HEK293 (cell line): ENCODE data around the gene CHST8.

ENCODE experiments used
- CTCF ChIA-PET: fragments of 350-600 bp; formaldehyde crosslinking; extraction: SDS; loops from one replicate; lab custom pipeline; 2021; ENCODE audit warnings: antibody characterized with exemption; lab: Yijun Ruan, JAX
- POLR2A ChIA-PET: fragments of 300-600 bp; formaldehyde crosslinking; extraction: SDS; loops from one replicate; lab custom pipeline; 2020; ENCODE audit warnings: antibody characterized with exemption, inconsistent platforms; lab: Yijun Ruan, JAX
- H3K27ac ChIP-seq: fragments of 200-500 bp; sonication (Bioruptor generic); 2 replicates; pipeline ENCODE4 v1.5.1; 2014; ENCODE audit warnings: low read depth, low read length, control low read depth, inconsistent platforms; ENCODE audit errors: extremely low read depth
- H3K36me3 ChIP-seq, 2 experiments: fragments of 200-500 bp in 1 of 2; sonication (Bioruptor generic) in 1 of 2; 1 replicate in 1 of 2; 2 replicates in 1 of 2; pipeline ENCODE4 v1.5.1; 2014 to 2017; ENCODE audit warnings: inconsistent platforms in 2 of 2, low read length in 2 of 2; ENCODE audit not compliant: control insufficient read depth in 2 of 2, insufficient read depth in 1 of 2
- H3K4me1 ChIP-seq: fragments of 200-500 bp; sonication (Bioruptor generic); 2 replicates; pipeline ENCODE4 v1.5.1; 2014; ENCODE audit warnings: mild to moderate bottlenecking, low read length, inconsistent platforms; ENCODE audit not compliant: control insufficient read depth, insufficient read depth
- H3K4me3 ChIP-seq: 2 replicates; pipeline ENCODE4 v1.5.1; 2011; ENCODE audit warnings: low read depth, mild to moderate bottlenecking, control low read depth, low read length, moderate library complexity
- H3K9me3 ChIP-seq: fragments of 200-500 bp; sonication (Bioruptor generic); 2 replicates; pipeline ENCODE4 v1.5.1; 2014; ENCODE audit warnings: low read depth, low read length, inconsistent platforms; ENCODE audit not compliant: control insufficient read depth, insufficient read depth
- EGR2 ChIP-seq: fragments of 450-650 bp; formaldehyde crosslinking; IDR thresholded peaks from 2 replicates; pipeline ENCODE4 v1.5.1; 2016; ENCODE audit warnings: low read depth, missing biosample characterization, missing genetic modification characterization
- IKZF3 ChIP-seq: fragments of 450-650 bp; IDR thresholded peaks from 2 replicates; pipeline ENCODE4 v1.5.0; 2018; ENCODE audit warnings: missing biosample characterization, mild to moderate bottlenecking, missing genetic modification characterization, moderate library complexity
- PRDM2 ChIP-seq: fragments of 450-650 bp; formaldehyde crosslinking; IDR thresholded peaks from 2 replicates; pipeline ENCODE4 v1.5.1; 2016; ENCODE audit warnings: missing biosample characterization, missing genetic modification characterization, borderline replicate concordance
- SCRT2 ChIP-seq: fragments of 450-650 bp; formaldehyde crosslinking; IDR thresholded peaks from 2 replicates; pipeline ENCODE4 v1.5.1; 2016; ENCODE audit warnings: missing biosample characterization, missing genetic modification characterization
- SP2 ChIP-seq: fragments of 450-650 bp; formaldehyde crosslinking; IDR thresholded peaks from 2 replicates; pipeline ENCODE4 v1.5.1; 2016; ENCODE audit warnings: missing biosample characterization, missing genetic modification characterization
- WT1 ChIP-seq: fragments of 450-650 bp; formaldehyde crosslinking; IDR thresholded peaks from 2 replicates; pipeline ENCODE4 v1.5.1; 2016; ENCODE audit warnings: missing biosample characterization, missing genetic modification characterization
- ZBTB11 ChIP-seq: fragments of 450-650 bp; formaldehyde crosslinking; conservative IDR thresholded peaks from 2 replicates; pipeline ENCODE4 v1.5.1; 2016; ENCODE audit warnings: low read depth, missing biosample characterization, missing genetic modification characterization
- ZBTB8A ChIP-seq: fragments of 450-650 bp; formaldehyde crosslinking; IDR thresholded peaks from 2 replicates; pipeline ENCODE4 v1.5.1; 2016; ENCODE audit warnings: missing biosample characterization, missing genetic modification characterization
- ZNF121 ChIP-seq: fragments of 450-650 bp; formaldehyde crosslinking; IDR thresholded peaks from 2 replicates; pipeline ENCODE4 v1.5.1; 2016; ENCODE audit warnings: missing biosample characterization, missing genetic modification characterization
- ZNF174 ChIP-seq: fragments of 450-650 bp; formaldehyde crosslinking; IDR thresholded peaks from 2 replicates; pipeline ENCODE4 v1.5.0; 2017; ENCODE audit warnings: missing biosample characterization, mild to moderate bottlenecking, missing genetic modification characterization
- ZNF184 ChIP-seq: fragments of 450-650 bp; IDR thresholded peaks from 2 replicates; pipeline ENCODE4 v1.5.1; 2018; ENCODE audit warnings: missing biosample characterization, mild to moderate bottlenecking, missing genetic modification characterization
- ZNF221 ChIP-seq: fragments of 450-650 bp; formaldehyde crosslinking; IDR thresholded peaks from 2 replicates; pipeline ENCODE4 v1.5.1; 2017; ENCODE audit warnings: missing biosample characterization, missing genetic modification characterization, borderline replicate concordance
- ZNF350 ChIP-seq: fragments of 450-650 bp; formaldehyde crosslinking; IDR thresholded peaks from 2 replicates; pipeline ENCODE4 v1.5.0; 2017; ENCODE audit warnings: missing biosample characterization, mild to moderate bottlenecking, missing genetic modification characterization
- ZNF404 ChIP-seq: fragments of 450-650 bp; formaldehyde crosslinking; IDR thresholded peaks from 2 replicates; pipeline ENCODE4 v1.5.1; 2017; ENCODE audit warnings: missing biosample characterization, missing genetic modification characterization
- ZNF423 ChIP-seq: fragments of 450-650 bp; formaldehyde crosslinking; IDR thresholded peaks from 2 replicates; pipeline ENCODE4 v1.5.1; 2016; ENCODE audit warnings: missing biosample characterization, missing genetic modification characterization
- ZNF48 ChIP-seq: fragments of 450-650 bp; formaldehyde crosslinking; IDR thresholded peaks from 2 replicates; pipeline ENCODE4 v1.5.1; 2016; ENCODE audit warnings: missing biosample characterization, missing genetic modification characterization
- ZNF596 ChIP-seq: fragments of 450-650 bp; IDR thresholded peaks from 2 replicates; pipeline ENCODE4 v1.5.0; 2018; ENCODE audit warnings: missing biosample characterization, mild to moderate bottlenecking, missing genetic modification characterization, moderate library complexity
- ZNF660 ChIP-seq: fragments of 450-650 bp; IDR thresholded peaks from 2 replicates; pipeline ENCODE4 v1.5.1; 2018; ENCODE audit warnings: missing biosample characterization, mild to moderate bottlenecking, missing genetic modification characterization
- ZNF677 ChIP-seq: fragments of 450-650 bp; IDR thresholded peaks from 2 replicates; pipeline ENCODE4 v1.5.0; 2018; ENCODE audit warnings: missing biosample characterization, mild to moderate bottlenecking, missing genetic modification characterization, moderate library complexity
- ZNF785 ChIP-seq: fragments of 450-650 bp; formaldehyde crosslinking; IDR thresholded peaks from 2 replicates; pipeline ENCODE4 v1.5.1; 2016; ENCODE audit warnings: missing biosample characterization, missing genetic modification characterization
- TF ChIP-seq, protein P1 (sequence below): fragments of 450-650 bp; formaldehyde crosslinking; IDR thresholded peaks from 2 replicates; pipeline ENCODE4; 2016; ENCODE audit warnings: missing biosample characterization, missing genetic modification characterization
- TF ChIP-seq, protein P2 (sequence below): fragments of 450-650 bp; formaldehyde crosslinking; optimal IDR thresholded peaks from 2 replicates; pipeline ENCODE3; 2016; ENCODE audit warnings: missing biosample characterization, mild to moderate bottlenecking, missing genetic modification characterization

CHST8 gene

GRCh38 chr19:33621065-33621785 is 528 bp upstream of the CHST8 start:
- peak; percentile 53; the same call in 1 of the 2 replicates for TF ChIP-seq SCRT2
- 0 out of 2 replicates have a peak, but pooled peaks have one; percentile 4 for TF ChIP-seq ZNF404 (tag by site-specific recombination)
- TF ChIP-seq ZNF677, result peak; percentile 44; the same call in 1 of the 2 replicates
- peak; percentile 24; the same call in 1 of the 2 replicates for TF ChIP-seq ZNF596 (tag by site-specific recombination)
- TF ChIP-seq ZNF221 (tag by site-specific recombination), result no peak
- no peak for TF ChIP-seq EGR2 (tag by site-specific recombination)
- TF ChIP-seq ZNF350 (tag by site-specific recombination), result no peak
- Histone ChIP-seq H3K4me3 (peak overlapping the region; percentile 16; the same call in 1 of the 2 replicates), H3K36me3 (no peaks in the 10 kb centered on the region), H3K9me3 (no peaks in the 10 kb centered on the region), H3K27ac (peak overlapping the region; percentile 25; the same call in 1 of the 2 replicates), H3K4me1 (peaks cover 9% of the 10 kb centered on the region)
- ChIA-PET POLR2A (interaction anchor here (1.3 to 1.8 kb wide), 2 partner anchors 58 to 191 kb away, joined by 3 to 6 read pairs; no protein-coding TSS in a partner anchor), CTCF (interaction anchor here (0.5 to 1.4 kb wide), 5 partner anchors 12 to 475 kb away, joined by 3 to 5 read pairs (median 4); no protein-coding TSS in a partner anchor)

- POLR2A ChIA-PET, result interaction anchor here (0.6 to 2.6 kb wide), 8 partner anchors 9 to 192 kb away, joined by 3 to 9 read pairs (median 4); partner anchors contain the start of gene PEPD
- CTCF ChIA-PET, result interaction anchor here (0.5 kb wide), 1 partner anchor 876 kb away, joined by 3 read pairs; no protein-coding TSS in a partner anchor
- peak overlapping the region; percentile 43 for H3K4me3 ChIP-seq
- TF ChIP-seq ZNF423 (tag by site-specific recombination), result peak; percentile 62
- TF ChIP-seq, protein P1, sequence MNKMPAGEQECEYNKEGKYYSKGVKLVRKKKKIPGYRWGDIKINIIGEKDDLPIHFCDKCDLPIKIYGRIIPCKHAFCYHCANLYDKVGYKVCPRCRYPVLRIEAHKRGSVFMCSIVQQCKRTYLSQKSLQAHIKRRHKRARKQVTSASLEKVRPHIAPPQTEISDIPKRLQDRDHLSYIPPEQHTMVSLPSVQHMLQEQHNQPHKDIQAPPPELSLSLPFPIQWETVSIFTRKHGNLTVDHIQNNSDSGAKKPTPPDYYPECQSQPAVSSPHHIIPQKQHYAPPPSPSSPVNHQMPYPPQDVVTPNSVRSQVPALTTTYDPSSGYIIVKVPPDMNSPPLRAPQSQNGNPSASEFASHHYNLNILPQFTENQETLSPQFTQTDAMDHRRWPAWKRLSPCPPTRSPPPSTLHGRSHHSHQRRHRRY (tag by site-specific recombination), result no peak
- TF ChIP-seq ZNF174, result 0 out of 2 replicates have a peak, but pooled peaks have one; percentile 45
- no peak for TF ChIP-seq ZNF48 (tag by site-specific recombination)
- peak; percentile 64; the same call in 1 of the 2 replicates for TF ChIP-seq ZNF660 (tag by site-specific recombination)
- TF ChIP-seq ZNF184 (tag by site-specific recombination), result no peak
- no peak for TF ChIP-seq ZNF121 (tag by site-specific recombination)
- peak; percentile 25; the same call in 1 of the 2 replicates for TF ChIP-seq IKZF3 (tag by site-specific recombination)
- TF ChIP-seq SP2 (tag by site-specific recombination), result peak; percentile 59
- TF ChIP-seq WT1 (tag by site-specific recombination), result no peak; the same call in 1 of the 2 replicates
- TF ChIP-seq ZBTB8A, result peak; percentile 45; the same call in 1 of the 2 replicates
- TF ChIP-seq, protein P2, sequence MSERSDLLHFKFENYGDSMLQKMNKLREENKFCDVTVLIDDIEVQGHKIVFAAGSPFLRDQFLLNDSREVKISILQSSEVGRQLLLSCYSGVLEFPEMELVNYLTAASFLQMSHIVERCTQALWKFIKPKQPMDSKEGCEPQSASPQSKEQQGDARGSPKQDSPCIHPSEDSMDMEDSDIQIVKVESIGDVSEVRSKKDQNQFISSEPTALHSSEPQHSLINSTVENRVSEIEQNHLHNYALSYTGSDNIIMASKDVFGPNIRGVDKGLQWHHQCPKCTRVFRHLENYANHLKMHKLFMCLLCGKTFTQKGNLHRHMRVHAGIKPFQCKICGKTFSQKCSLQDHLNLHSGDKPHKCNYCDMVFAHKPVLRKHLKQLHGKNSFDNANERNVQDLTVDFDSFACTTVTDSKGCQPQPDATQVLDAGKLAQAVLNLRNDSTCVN (tag by site-specific recombination), result peak; percentile 87
- peak; percentile 32; the same call in 1 of the 2 replicates for TF ChIP-seq ZNF785 (tag by site-specific recombination)
- no peak for TF ChIP-seq PRDM2 (tag by site-specific recombination)
- TF ChIP-seq ZBTB11 (tag by site-specific recombination), result 0 out of 2 replicates have a peak, but pooled peaks have one; percentile 40
Observed at GRCh38 chr19:33622505-33622808, 704 bp downstream of the CHST8 start.

More at GRCh38 chr19:33622505-33622808, 704 bp downstream of the CHST8 start:
- Histone ChIP-seq H3K36me3 (no peaks in the 10 kb centered on the region; a peak in 1 of 3 replicates), H3K9me3 (no peaks in the 10 kb centered on the region), H3K4me1 (peaks cover 9% of the 10 kb centered on the region), H3K27ac (peak overlapping the region; percentile 67; the same call in 1 of the 2 replicates)
